GM18519 (cell line): ENCODE results near the gene AHRR.

ENCODE experiments used
- ATAC-seq: cut with Tn5 transposase; IDR thresholded peaks from one replicate; pipeline ENCODE4 v1.9.1; 2021; ENCODE audit warnings: mild to moderate bottlenecking, moderate library complexity; ENCODE audit not compliant: unreplicated experiment, low FRiP score

Gene AHRR

DNA sequence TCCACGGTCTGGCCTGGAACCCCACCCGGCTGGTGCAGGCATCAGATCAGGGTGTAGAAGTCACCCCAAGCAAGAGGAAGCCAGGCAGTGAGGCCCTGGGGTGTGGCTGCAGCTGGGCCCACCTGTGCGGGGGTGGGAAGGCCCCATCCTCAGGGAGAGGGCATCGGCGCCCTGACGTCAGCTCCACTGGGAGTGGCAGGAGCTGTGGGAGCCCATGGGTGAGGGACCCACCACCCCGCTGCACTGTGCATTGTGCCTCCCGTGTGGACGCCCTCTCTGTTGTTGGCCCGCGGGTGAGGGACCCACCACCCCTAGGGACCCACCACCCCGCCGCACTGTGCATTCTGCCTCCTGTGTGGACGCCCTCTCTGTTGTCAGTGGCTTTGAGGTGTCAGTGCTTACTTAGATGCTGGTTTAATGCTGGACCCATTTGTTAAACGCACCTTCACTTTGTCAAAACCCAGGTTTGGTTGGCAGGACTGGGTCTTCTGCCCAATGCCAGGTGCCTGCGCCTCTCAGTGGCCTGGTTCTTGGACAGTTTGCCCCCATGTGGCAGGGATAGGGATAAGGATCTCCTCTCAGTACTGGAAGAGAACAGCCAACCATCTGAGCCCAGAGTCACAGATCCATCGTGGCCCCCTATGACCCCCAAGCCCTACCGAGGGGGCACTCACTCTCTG, 114.6 kb downstream of the AHRR start:
- ATAC-seq: no peak

DNA sequence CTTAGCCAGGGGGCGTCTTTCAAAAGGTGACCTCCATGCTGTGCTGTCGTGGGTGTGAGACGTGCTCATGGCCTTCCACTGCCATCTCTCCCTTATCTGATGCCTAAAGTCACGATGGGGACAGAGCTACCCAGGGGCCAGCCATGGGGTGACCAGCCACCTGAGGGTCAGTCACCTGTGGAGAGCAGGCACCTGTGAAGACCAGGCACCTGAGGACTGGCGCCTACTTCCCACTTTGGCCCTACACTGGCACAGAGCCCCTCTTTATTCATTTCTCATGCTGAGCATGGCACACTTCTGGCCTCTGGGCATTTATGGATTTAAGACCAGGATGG, 115.1 kb downstream of the AHRR start:
- ATAC-seq: no peak

- no peak for ATAC-seq
These were observed 115.8 kb downstream of the AHRR start for GRCh38 chr5:437281-437771.

DNA sequence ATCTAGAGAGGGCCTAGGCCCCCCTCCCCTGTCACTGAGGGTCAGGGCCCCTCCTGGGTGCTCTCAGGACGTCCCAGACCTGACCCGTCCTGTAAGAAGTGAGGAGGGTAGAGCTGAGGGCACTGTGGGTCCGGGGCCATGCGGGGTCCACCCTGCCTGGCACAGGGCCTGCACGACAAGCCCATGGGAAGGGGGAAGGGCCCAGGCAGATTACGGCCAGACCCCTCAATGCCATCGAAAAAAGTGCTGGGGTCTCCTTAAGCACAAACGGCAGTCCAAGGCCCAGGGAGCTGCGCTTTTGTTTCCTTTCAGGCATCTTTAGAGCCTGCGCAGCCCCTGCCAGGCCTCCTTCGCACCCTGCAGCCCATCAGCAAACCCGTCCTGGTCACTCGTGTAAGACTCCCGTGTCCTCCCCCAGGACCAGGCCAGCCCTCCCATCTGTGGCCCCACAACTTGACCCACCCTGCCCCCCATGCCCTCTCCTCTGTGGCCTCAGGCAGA, 117.0 kb downstream of the AHRR start:
- no peak for ATAC-seq

DNA sequence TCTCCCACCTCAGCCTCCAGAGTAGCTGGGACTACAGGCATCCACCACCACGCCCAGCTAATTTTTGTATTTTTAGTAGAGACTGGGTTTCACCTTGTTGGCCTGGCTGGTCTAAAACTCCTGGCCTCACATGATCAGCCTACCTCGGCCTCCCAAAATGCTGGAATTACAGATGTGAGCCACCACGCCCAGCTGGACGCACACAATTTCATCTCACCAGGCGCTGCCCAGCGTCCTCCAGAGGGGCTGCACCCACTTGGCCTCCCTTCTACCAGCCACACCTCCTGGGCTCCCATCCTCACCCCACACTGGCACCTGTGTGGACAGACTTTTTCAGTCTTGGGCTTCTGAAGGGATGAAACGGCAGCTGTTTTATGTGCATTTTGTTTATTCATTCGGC, 117.7 kb downstream of the AHRR start:
- no peak for ATAC-seq

DNA sequence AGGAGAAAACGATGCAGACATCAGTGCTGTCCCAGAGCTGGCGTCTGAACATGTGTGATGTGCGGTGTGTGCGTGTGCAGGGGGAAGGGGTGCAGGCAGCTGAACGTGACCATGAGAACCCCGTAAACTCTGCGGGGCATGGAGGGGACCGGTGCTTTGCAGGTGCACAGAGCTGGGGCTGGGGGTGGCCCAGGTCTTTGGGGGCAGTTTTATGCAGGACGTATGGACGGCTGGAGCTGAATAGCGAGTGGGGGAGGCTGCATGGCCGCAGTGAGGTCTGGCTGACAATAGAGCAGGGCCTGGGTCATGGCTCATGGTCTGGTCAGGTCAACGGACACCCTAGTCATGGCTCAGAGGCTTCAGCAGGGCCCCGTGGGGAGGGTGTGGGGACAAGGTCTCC, 118.1 kb downstream of the AHRR start:
- no peak for ATAC-seq

DNA sequence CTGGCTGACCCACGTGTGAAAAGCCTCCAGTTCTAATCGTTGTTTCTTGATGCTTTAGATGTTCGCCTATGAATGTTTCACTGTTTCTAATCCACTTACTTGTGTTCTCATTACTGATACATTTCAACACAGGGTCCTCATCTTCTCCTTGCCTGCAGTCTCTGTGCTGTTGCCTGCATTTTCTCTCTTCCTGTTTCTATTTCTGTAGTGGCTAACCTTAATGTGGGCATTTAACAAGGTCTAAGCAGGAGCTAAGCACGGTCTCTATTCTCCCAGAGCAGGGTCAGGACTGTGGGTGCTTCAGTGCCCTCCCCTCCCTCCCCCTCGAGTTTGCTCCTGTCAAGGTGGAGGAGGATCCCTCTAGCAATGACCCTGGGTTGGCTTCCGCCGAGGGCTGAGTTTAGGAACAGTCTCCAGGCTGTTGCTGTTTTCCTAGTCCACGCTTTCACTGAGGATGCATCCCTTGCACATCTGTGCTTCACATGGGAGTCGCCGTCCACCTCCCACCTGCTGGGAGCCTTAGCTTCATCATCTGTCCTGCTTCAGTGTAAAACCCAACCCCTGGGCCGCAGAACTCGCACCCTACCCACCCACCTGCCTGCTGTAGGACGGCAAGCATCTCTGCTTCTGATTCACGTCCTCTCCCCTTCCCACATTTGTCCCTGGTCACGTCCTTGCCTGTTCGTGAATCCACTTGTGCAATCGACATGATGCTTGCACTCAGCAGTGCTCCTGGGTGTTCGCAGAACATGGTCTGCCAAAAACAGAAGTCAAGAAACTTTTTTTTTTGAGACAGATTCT, 119.1 kb downstream of the AHRR start:
- no peak for ATAC-seq

DNA sequence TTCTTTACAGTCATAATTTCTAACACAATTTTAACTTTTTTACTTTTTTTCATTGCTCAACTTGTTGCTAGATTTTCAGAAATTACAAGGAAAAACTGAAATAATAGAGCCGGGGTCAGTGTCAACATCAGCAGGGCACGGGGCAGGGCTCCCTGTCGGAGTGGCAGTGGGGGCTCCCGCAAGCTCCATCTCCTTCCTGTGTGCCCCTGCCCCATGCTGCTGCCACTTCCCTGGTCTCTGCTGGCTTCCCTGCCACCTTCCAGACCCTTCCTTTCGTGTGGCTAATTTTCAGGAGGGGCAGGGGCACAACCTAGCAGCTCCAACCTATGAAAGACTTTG, 120.5 kb downstream of the AHRR start:
- ATAC-seq: no peak

DNA sequence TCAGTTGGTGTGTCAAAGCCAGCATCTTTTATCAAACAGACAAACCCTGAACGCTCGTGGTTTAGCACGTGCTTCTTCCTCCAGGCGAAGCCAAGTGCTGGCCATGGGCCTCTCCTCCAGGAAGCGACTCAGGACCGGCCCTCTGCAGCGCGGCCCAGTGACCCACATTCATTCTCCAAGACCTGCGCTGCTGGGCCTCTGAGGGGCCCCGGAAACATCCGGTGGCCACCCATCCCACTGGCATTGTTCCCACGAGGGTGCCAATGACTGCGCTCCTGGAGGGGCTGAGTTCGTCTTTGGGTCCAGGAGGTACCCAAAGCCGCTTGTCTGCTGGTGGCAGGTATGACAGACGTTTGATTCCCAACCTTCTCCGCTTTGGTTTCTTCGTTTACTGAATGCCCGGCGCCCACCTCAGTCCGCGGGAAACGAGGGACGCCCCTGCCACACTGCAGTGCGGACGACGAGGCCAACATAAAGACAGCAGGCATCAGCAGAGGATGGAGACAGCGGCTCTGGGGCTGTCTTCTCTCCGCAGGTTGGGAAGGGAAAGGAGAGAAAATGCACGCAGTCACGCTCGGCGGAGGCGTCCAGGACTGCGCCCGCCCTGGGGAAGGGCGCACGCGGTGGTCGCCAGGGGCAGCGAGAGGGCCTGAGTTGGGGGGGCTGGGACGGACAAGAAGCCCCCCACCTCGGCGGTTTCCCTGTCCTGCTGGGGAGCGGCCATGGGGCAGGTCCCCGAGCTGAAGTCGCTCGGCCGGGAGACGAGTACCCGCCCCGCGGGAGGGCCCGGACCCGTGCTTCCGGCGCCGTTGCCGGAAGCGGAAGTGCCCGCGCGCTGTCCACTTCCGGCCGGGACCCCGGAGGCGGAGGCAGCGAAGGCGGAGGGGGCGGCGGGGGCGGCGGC, 121.1 kb downstream of the AHRR start, which contains the start of gene EXOC3:
TSS of gene EXOC3 (plus strand) at position 842 of the 904 bp plus-strand sequence. CDS start 3,030 bp downstream, outside the sequence.
- ATAC-seq: peak; percentile 59

- ATAC-seq: no peak
These were observed 122.0 kb downstream of the AHRR start for GRCh38 chr5:443239-444151.

DNA sequence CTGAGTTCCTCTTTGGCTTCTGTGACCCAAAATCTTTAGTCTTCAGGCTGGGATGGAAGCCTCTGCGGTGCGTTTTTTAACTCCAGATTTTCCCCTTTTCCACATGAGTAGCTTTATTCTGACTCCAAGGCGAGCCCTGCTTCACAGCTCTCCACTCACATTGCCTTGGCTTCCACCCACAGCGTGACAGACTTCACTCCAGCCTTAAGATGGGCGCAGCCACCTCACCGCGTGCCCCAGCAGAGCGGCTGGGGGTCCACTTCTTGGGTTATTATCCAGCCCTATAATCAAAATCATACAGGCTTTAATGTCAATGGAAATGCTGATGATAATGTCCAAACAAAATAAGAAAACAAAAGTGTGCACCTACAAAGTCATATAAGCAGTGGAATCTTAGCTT, 122.7 kb downstream of the AHRR start:
- ATAC-seq: no peak

GRCh38 chr5:445591-445990, 124.1 kb downstream of the AHRR start:
- ATAC-seq: no peak

GRCh38 chr5:446066-446882, 124.8 kb downstream of the AHRR start:
- no peak for ATAC-seq

DNA sequence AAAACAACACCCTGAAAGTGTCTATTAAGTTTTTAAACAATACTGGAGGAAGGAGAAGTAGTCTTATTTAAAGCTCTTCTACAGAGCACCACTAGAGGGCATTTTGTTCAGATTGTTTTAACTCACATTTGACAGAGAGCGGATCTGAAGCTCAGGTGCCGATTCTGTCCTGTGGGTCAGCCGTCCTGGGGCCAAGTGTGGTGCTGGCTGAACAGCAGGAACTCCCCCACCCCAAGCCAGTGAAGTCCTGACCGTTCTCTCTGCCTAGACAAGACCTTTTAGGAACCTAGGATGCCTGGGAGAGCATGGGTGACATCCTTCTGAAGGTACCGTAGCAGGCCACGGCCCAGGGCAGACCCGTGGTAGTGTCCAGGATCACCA, 125.4 kb downstream of the AHRR start:
- no peak for ATAC-seq

- ATAC-seq: no peak
These were observed 126.0 kb downstream of the AHRR start for GRCh38 chr5:447501-447900.

DNA sequence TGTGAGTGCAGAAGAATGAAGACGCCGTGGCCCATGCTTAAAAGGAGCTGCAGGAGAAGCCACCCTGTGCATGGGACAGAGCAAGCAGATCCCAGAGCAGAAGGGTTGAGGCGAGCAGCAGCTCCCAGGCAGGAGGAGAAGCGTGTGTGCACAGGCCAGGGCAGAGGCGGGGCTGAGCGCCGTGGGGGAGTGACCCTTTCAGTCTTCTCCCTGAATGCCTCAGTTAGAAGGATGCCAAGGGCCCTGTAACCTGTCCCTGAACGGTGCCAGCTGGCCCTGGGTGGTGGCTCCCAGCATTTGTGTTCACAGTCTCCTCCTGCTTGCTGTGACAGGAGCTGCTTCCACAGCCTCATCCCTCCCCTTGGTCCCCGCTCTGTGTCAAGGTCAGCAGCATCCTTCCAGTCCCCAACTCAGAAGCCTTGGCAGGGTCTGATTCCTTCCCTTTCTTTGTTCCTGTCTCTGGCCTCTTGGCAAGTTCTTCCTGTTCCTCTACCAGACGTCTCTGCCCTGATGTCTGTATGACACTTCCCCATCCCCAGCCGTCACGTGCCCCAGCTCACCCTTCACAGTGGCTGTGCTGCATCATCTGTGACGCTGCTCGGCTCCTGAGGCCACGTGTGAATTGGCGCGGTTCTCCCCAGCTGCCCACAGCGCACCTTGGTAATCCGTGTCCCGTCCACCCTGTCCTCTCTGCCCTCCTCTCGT, 126.7 kb downstream of the AHRR start:
- ATAC-seq: no peak

DNA sequence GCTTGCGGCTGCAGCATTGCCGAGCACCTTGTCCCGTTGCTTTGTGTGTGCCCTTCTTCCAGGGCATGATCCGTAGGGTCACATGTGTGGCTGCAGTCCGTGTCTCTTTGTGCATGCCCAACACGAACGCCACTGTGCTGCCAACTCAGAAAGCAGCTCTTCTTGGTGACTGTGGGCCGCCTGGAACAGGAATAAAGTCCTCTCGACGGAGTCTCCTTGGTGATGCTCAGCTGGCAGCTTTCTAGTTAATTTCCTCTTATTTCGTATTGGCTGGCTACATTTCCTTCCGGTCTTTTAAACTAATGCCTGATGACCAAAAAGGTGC, 127.2 kb downstream of the AHRR start:
- no peak for ATAC-seq

GRCh38 chr5:449151-449550, 127.6 kb downstream of the AHRR start:
- ATAC-seq: no peak
